ENCODE measurements around the gene RPS5. TPM values are rescaled to one million over a fixed set of nuclear protein-coding genes. Genes with fewer than 3 reads are reported as not detected.

The RPS5 gene
- total and polyA plus RNA-seq, 9 of the 15 experiments (the other 6 are each of a cell fraction or from before 2014, with no cell fraction given) = 1,228 to 3,570 (median 2,484) TPM

DNA sequence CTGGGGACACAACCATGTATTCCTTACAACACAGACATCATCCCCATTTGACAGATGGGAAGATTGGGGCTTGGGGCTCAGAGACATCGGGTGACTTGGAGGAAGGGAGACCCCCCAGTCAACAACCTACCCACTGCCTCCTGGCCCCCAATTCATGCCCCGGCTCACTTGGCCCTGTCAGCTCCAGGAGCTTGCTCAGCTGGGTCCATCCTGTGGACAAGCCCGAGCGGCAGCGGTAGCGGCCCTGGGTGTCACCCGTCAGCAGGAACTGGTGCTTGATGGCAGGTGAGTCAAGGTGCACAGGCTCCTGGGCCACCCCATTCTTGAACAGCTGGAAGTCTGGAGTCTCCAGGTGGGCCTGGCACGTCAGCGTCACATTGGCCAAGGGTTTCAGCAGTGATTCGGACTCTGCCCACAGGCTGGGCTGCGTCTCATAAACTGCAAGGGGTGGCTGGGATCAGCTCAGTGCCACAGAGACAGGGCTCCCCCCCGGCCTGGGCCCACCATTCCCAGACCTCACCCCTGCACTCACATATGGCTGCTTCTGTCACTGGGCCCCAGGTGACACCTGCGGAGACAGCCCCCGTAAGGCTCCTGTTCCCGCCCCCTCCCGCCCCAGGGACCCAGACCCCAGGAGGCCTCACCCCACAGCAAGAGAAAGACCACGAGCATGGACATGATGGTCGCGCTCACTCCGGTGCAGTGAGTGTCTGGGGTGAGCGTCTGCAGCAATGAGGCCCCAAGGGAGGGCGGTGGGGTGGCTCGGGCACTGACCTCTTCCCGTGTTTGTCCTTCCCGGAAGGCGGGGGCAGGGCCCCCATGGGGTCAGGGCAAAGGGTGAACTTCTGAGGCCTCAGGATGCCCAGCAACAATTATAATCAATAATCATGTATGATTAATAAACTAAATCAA, 34.1 kb upstream of the RPS5 start, which contains the start of gene A1BG:
Gene A1BG, minus strand, starts transcription at position 733 of the 912 bp plus-strand sequence. Its CDS starts 55 bp downstream, at position 678.
- no peak within 1 kb of the TSS for H3K4me2 ChIP-seq (ENCODE audit: insufficient read depth, low read length)
- no TSS peak for BruUV-seq (replicated peaks)
- no peaks in the 10 kb centered on the region for H3K27me3 ChIP-seq (ENCODE audit: control insufficient read depth in 2 of 2, insufficient read depth in 2 of 2, low read length in 2 of 2)
- no peaks in the 10 kb centered on the region for H4K20me1 ChIP-seq (replicated peaks; ENCODE audit: control insufficient read depth, insufficient read depth, low read length)
- H3K9me3 ChIP-seq (replicated peaks; ENCODE audit: control insufficient read depth, insufficient read depth, low read depth, low read length) = no peaks in the 10 kb centered on the region
- H3K36me3 ChIP-seq (ENCODE audit: control insufficient read depth, insufficient read depth, low read length) = no peaks in the 10 kb centered on the region
- CTCF ChIA-PET (ENCODE audit: low intra/inter-chr PET ratio) = no interaction called here
- H3K79me2 ChIP-seq (ENCODE audit: control insufficient read depth, insufficient read depth, low read length) = no peaks in the 10 kb centered on the region
- WGBS (ENCODE audit: insufficient coverage, low coverage, missing lambda C conversion rate) = 73% methylated on average over 25 of the region's 26 CpGs
- in situ Hi-C loops (cut with MboI) = no loop called here
- FAIRE-seq (no peak), DNase-seq (ENCODE audit: extremely low read depth in 1 of 4, low spot score in 3 of 4) (no peak), ATAC-seq (no peak)
- no peak within 1 kb of the TSS for H3K27ac ChIP-seq (ENCODE audit: extremely low read depth, low read depth, low read length)
- no peak within 1 kb of the TSS for H3K4me3 ChIP-seq
- H3K9ac ChIP-seq (ENCODE audit: insufficient read depth in 1 of 2, low read depth in 2 of 2, low read length in 2 of 2) = peak within 1 kb of the TSS in 1 of 2 experiments; percentile 64; a peak in 2 of 4 replicates
- no peak within 1 kb of the TSS for H2AFZ ChIP-seq (ENCODE audit: low read depth, low read length)
- POLR2A ChIA-PET = interaction anchor here (0.9 to 1.0 kb wide), 2 partner anchors 9 to 10 kb away, joined by 5 to 6 read pairs; partner anchors contain the start of gene ZNF497
- intact Hi-C loops (cut with micrococcal nuclease) = no loop called here
- peaks cover 0 to 18% of the 10 kb centered on the region in 2 experiments; a peak in 2 of 5 replicates for H3K4me1 ChIP-seq (replicated peaks in 1 of 2; ENCODE audit: control insufficient read depth in 2 of 2, insufficient read depth in 2 of 2, low read length in 2 of 2)
- TF ChIP-seq ZFPM2 (CRISPR knock-in tag; IDR thresholded peaks at IDR 0.05) (no peak), HDAC8 (tag; IDR thresholded peaks at IDR 0.05) (no peak), POLR2G (IDR thresholded peaks at IDR 0.05; ENCODE audit: low read depth, low read length) (peak; percentile 29; the same call in 1 of the 2 replicates), SMAD1 (IDR thresholded peaks at IDR 0.05; ENCODE audit: low read depth, low read length, partially characterized antibody) (no peak), BRF1 (IDR thresholded peaks at IDR 0.05; ENCODE audit: borderline replicate concordance, extremely low read depth, insufficient read length) (no peak)
- TF ChIP-seq, protein P1, sequence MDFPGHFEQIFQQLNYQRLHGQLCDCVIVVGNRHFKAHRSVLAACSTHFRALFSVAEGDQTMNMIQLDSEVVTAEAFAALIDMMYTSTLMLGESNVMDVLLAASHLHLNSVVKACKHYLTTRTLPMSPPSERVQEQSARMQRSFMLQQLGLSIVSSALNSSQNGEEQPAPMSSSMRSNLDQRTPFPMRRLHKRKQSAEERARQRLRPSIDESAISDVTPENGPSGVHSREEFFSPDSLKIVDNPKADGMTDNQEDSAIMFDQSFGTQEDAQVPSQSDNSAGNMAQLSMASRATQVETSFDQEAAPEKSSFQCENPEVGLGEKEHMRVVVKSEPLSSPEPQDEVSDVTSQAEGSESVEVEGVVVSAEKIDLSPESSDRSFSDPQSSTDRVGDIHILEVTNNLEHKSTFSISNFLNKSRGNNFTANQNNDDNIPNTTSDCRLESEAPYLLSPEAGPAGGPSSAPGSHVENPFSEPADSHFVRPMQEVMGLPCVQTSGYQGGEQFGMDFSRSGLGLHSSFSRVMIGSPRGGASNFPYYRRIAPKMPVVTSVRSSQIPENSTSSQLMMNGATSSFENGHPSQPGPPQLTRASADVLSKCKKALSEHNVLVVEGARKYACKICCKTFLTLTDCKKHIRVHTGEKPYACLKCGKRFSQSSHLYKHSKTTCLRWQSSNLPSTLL (IDR thresholded peaks at IDR 0.05) = no peak
- no peaks in the 10 kb centered on the region for H3K9me1 ChIP-seq (ENCODE audit: control insufficient read depth, insufficient read depth, low read length)
